OCI-LY1 (cell line): ENCODE data around the gene PIAS4.

Experiments
- H2AFZ ChIP-seq: fragments of 200-600 bp; sonication (generic), shearing (Covaris generic); 2 replicates; pipeline ENCODE4 v1.6.0; 2014; ENCODE audit warnings: antibody characterized with exemption, mild to moderate bottlenecking, low read length
- H3F3A ChIP-seq: fragments of 200-600 bp; sonication (generic), shearing (Covaris generic); 2 replicates; pipeline ENCODE4 v1.6.0; 2014; ENCODE audit warnings: mild to moderate bottlenecking, antibody characterized with exemption, low read length, moderate library complexity; ENCODE audit not compliant: insufficient read depth
- H3K27ac ChIP-seq: fragments of 200-600 bp; sonication (generic); 2 replicates; pipeline ENCODE4 v1.5.1; 2014; ENCODE audit warnings: low read length, mixed run types, mild to moderate bottlenecking, low read depth; ENCODE audit not compliant: poor library complexity, severe bottlenecking
- H3K27me3 ChIP-seq: fragments of 200-600 bp; sonication (generic); 2 replicates; pipeline ENCODE4 v1.6.0; 2014; ENCODE audit warnings: antibody characterized with exemption, mild to moderate bottlenecking, low read length, moderate library complexity; ENCODE audit not compliant: insufficient read depth
- H3K36me3 ChIP-seq: fragments of 200-600 bp; sonication (generic); 2 replicates; pipeline ENCODE4 v1.6.1; 2014; ENCODE audit warnings: mild to moderate bottlenecking, antibody characterized with exemption, low read length, moderate library complexity, mixed read lengths; ENCODE audit not compliant: insufficient read depth
- H3K4me1 ChIP-seq: fragments of 200-600 bp; sonication (generic); 2 replicates; pipeline ENCODE4 v1.5.1; 2014; ENCODE audit warnings: mild to moderate bottlenecking, low read length, moderate library complexity; ENCODE audit not compliant: insufficient read depth, severe bottlenecking
- H3K4me2 ChIP-seq: fragments of 200-600 bp; sonication (generic), shearing (Covaris generic); 2 replicates; pipeline ENCODE4 v1.6.1; 2014; ENCODE audit warnings: low read length
- H3K4me3 ChIP-seq: fragments of 200-600 bp; sonication (generic); 2 replicates; pipeline ENCODE4 v1.5.1; 2014; ENCODE audit warnings: low read length, low read depth, mild to moderate bottlenecking, mixed read lengths; ENCODE audit not compliant: poor library complexity, severe bottlenecking
- H3K79me2 ChIP-seq: fragments of 200-600 bp; shearing (Covaris generic); 2 replicates; pipeline ENCODE4 v1.6.1; 2016; ENCODE audit warnings: mixed run types, low read length, mixed read lengths; ENCODE audit not compliant: insufficient read depth
- H3K9ac ChIP-seq: fragments of 200-600 bp; sonication (generic), shearing (Covaris generic); 2 replicates; pipeline ENCODE4 v1.6.1; 2014; ENCODE audit warnings: mild to moderate bottlenecking, low read length, mixed read lengths
- H3K9me2 ChIP-seq: fragments of 200-600 bp; sonication (generic), shearing (Covaris generic); 2 replicates; pipeline ENCODE4 v1.6.1; 2014; ENCODE audit warnings: low read depth, mild to moderate bottlenecking, low read length, mixed read lengths
- H3K9me3 ChIP-seq: fragments of 200-600 bp; shearing (Covaris generic); 2 replicates; pipeline ENCODE4 v1.6.1; 2014; ENCODE audit warnings: low read length, mixed read lengths
- H4K20me1 ChIP-seq: fragments of 200-600 bp; sonication (generic), shearing (Covaris generic); 2 replicates; pipeline ENCODE4 v1.6.0; 2016; ENCODE audit warnings: mild to moderate bottlenecking, low read length; ENCODE audit not compliant: insufficient read depth
- EZH2 ChIP-seq: fragments of 200-600 bp; sonication (generic), shearing (Covaris generic); IDR thresholded peaks from 2 replicates; pipeline ENCODE4 v1.8.0; 2017; ENCODE audit warnings: borderline replicate concordance, mixed run types, mild to moderate bottlenecking, antibody characterized with exemption, low read length, moderate library complexity, mixed read lengths
- TF ChIP-seq, protein P1 (sequence below): fragments of 200-600 bp; sonication (generic), shearing (Covaris generic); IDR thresholded peaks from 2 replicates; pipeline ENCODE4 v1.5.1; 2017; ENCODE audit warnings: mild to moderate bottlenecking, antibody characterized with exemption, low read length, moderate library complexity, mixed read lengths

The PIAS4 gene

DNA sequence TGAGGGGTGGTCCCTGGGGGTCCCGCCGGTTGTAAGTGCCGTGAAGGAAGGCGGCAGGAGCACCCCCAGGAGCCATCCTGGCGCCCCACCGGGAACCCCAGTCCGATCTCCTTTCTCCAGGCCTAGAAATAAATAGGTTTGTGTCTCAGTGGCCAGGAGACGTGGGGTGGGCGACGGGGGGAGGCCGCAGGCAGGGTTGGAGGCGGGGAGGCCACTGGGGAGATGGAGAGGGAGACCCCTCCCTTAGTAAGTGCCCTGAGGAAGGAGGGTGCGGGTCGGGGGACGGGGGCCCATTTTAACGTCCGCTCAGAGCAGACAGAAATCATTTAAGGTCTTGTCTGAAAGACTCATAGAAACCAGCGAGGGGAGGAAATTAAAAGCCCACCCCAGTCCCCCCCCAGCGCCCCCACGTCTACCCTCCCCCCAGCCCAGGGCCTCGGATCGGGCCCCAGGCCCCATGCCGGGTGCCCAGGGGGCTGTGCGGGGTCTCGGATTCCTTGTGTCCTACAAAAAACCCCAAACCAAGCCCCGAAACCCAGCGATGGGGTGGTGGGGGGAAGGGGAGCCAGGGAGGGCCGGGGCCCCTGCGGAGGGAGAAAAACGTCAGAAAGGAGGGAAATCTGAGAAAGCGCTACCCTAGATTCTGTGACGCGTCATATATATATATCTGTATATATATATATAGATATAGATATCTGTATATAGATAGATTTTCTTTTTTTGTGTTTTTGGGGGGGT is 39.6 kb downstream of the PIAS4 start:
- H3K27ac ChIP-seq, result no peak overlapping the region
- H3K4me1 ChIP-seq, result no peaks in the 10 kb centered on the region
- H2AFZ ChIP-seq, result no peak overlapping the region
- H4K20me1 ChIP-seq, result no peaks in the 10 kb centered on the region
- H3K4me3 ChIP-seq, result no peak overlapping the region
- no peak overlapping the region for H3K9ac ChIP-seq
- no peak overlapping the region for H3K4me2 ChIP-seq
- H3K9me2 ChIP-seq, result no peaks in the 10 kb centered on the region
- no peaks in the 10 kb centered on the region for H3K27me3 ChIP-seq
- H3F3A ChIP-seq, result no peaks in the 10 kb centered on the region
- TF ChIP-seq, protein P1, sequence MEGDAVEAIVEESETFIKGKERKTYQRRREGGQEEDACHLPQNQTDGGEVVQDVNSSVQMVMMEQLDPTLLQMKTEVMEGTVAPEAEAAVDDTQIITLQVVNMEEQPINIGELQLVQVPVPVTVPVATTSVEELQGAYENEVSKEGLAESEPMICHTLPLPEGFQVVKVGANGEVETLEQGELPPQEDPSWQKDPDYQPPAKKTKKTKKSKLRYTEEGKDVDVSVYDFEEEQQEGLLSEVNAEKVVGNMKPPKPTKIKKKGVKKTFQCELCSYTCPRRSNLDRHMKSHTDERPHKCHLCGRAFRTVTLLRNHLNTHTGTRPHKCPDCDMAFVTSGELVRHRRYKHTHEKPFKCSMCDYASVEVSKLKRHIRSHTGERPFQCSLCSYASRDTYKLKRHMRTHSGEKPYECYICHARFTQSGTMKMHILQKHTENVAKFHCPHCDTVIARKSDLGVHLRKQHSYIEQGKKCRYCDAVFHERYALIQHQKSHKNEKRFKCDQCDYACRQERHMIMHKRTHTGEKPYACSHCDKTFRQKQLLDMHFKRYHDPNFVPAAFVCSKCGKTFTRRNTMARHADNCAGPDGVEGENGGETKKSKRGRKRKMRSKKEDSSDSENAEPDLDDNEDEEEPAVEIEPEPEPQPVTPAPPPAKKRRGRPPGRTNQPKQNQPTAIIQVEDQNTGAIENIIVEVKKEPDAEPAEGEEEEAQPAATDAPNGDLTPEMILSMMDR, result no peak
- TF ChIP-seq EZH2, result no peak
- H3K79me2 ChIP-seq, result peaks cover 16% of the 10 kb centered on the region
- peaks cover 64% of the 10 kb centered on the region for H3K36me3 ChIP-seq
- H3K9me3 ChIP-seq, result no peaks in the 10 kb centered on the region

DNA sequence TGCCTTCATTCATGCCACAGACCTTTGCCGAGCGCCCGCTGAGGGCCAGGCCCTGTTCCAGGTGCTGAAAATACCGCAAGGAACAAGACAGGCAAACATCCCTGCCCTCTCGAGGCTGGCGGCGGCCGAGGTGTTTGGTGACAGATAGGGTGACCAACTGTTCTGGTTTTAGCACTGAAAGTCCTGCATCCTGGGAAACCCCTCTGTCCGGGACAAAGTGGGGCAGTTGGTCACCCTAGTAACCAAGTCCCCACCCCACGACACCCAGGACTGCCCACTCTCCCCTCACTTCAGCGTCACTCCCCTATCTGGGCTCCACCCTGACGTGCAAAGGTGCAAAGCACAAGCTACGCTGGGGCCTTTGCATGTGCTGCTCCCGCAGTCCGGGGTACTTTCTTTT is 41.9 kb downstream of the PIAS4 start:
- TF ChIP-seq, protein P1, result no peak
- TF ChIP-seq EZH2, result no peak
- no peaks in the 10 kb centered on the region for H4K20me1 ChIP-seq
- no peak overlapping the region for H2AFZ ChIP-seq

DNA sequence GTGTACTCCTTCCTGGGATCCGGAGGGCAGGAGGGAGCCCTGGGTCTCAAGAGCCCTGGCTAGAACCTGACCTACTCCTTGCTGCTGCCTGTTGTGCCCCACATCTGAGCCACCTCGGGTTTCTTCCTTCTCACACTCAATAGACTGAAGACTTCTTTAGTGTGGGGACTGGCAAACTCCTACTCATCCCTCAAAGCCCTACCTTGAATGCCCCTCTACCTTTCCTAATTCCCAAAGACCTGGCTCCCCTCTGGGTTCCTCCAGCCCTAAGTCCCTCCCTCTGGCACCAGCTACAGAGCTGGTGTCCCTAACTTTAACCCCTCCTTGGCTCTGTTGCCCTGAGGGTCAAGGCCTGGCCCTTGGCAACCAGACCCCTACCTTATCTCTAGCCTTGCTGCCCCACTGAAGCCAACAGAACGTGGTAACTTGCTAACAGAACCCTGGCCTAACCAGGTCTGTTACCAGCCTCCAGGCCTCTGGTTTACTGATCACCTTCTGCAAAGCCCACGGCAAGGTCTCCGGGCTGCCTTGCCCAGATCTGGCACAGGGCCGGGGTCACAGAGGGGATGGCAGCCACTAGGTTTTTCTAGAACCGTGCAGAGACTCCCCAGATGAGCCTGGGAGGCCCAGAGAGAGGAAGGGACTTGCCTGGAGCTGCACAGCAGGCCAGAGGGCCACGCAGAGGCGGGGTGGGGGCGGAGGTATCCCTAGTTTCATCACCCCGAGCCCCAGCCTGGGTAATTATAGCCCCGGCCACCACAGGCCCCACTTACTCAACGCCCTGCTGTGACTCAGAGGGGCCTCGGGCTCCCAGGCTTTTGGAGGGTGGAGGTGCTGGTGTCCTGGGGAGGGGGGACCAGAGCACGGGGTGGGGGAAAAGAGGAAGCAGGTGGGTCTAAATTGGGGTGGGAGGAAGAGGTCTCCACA is 43.9 kb downstream of the PIAS4 start:
- TF ChIP-seq, protein P1, result no peak
- TF ChIP-seq EZH2, result no peak
- Histone ChIP-seq H3K36me3 (peaks cover 81% of the 10 kb centered on the region), H3K27me3 (no peaks in the 10 kb centered on the region), H4K20me1 (no peaks in the 10 kb centered on the region), H2AFZ (no peak overlapping the region), H3K4me2 (no peak overlapping the region), H3F3A (no peaks in the 10 kb centered on the region), H3K9me3 (no peaks in the 10 kb centered on the region), H3K4me1 (no peaks in the 10 kb centered on the region), H3K9ac (no peak overlapping the region), H3K4me3 (no peak overlapping the region), H3K9me2 (no peaks in the 10 kb centered on the region), H3K27ac (no peak overlapping the region), H3K79me2 (peaks cover 26% of the 10 kb centered on the region)

More for the DNA sequence above, 41.9 kb downstream of the PIAS4 start:
- no peaks in the 10 kb centered on the region for H3K27me3 ChIP-seq
- no peaks in the 10 kb centered on the region for H3K9me2 ChIP-seq
- H3K27ac ChIP-seq, result no peak overlapping the region
- H3K36me3 ChIP-seq, result peaks cover 80% of the 10 kb centered on the region
- no peaks in the 10 kb centered on the region for H3F3A ChIP-seq
- H3K4me1 ChIP-seq, result no peaks in the 10 kb centered on the region
- no peak overlapping the region for H3K4me3 ChIP-seq
- H3K79me2 ChIP-seq, result peaks cover 24% of the 10 kb centered on the region
- H3K9ac ChIP-seq, result no peak overlapping the region
- no peak overlapping the region for H3K4me2 ChIP-seq
- no peaks in the 10 kb centered on the region for H3K9me3 ChIP-seq
